LNCAP (cell line): ENCODE data around the gene MOV10L1.

Experiments
- CTCF ChIP-seq: fragments of 450-650 bp; IDR thresholded peaks from 2 replicates; pipeline ENCODE4 v1.5.1; 2017; ENCODE audit warnings: mild to moderate bottlenecking

MOV10L1 gene

GRCh38 chr22:50146439-50147238 lies 56.8 kb downstream of the MOV10L1 start:
- peak; percentile 58 for TF ChIP-seq CTCF

DNA sequence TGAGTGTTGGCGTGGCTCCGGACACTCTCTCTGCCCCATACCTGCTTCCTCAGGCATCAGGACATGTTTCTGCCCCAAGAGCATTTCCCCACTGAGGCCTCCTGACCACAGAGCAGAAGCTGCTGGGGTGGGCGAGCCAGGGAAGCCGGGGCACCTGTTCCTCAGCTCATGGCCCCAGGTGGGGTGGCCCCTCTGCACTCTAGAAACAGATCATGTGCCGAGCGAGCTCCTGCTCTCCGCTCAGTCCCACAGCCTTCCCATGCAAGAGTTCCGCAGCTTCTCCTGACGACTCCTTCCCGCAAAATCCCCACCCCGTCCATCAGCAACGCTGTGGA lies 58.3 kb downstream of the MOV10L1 start:
- no peak for TF ChIP-seq CTCF

GRCh38 chr22:50148991-50149721 lies 59.4 kb downstream of the MOV10L1 start:
- peak; percentile 92 for TF ChIP-seq CTCF

GRCh38 chr22:50150161-50151129 lies 60.6 kb downstream of the MOV10L1 start:
- no peak for TF ChIP-seq CTCF

DNA sequence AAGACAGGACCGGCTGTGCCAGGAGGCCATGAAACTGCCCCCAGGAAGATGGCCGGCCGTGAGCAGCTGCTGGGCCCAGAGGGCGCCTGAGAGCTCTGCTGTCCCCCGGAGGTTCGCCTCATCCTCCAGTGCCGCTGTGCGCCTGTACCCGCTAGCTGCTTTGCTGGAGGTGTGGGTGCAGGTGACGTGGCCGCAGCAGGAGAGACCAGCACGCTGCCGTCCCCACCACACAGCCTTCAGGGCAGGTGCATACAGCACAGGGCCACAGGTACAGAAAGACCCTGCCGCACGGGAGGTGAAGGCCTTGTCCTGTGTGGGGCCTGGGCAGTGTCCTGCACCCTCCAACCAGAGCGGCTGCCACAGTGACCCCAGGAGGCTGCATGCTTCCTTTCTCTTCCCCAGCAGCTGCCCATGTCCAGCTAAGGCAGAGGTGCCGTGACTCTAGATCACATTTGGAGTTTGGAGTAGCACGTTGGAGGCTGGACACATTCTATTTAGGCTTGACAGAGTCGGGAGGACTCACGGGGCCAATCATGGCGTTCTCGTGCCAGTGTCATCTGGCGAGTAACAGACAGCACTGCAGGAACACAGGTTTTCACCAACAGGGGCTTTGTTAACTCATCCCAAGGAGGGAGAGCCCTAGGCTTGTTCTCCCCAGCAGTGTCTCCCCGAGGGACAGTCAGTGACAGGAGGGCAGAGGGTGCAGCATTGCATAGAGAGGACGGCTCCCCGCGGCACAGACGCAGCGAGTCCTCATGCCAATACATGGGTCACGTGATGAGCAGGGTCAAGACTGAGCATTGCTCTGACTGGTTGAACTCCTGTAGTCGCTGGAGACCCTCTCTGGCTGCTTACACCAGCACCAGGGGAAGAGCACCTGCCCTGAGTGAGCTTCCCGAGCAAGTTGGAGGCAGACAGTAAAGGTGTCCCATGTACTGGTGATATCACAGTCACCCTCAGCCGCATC lies 62.0 kb downstream of the MOV10L1 start:
- no peak for TF ChIP-seq CTCF

DNA sequence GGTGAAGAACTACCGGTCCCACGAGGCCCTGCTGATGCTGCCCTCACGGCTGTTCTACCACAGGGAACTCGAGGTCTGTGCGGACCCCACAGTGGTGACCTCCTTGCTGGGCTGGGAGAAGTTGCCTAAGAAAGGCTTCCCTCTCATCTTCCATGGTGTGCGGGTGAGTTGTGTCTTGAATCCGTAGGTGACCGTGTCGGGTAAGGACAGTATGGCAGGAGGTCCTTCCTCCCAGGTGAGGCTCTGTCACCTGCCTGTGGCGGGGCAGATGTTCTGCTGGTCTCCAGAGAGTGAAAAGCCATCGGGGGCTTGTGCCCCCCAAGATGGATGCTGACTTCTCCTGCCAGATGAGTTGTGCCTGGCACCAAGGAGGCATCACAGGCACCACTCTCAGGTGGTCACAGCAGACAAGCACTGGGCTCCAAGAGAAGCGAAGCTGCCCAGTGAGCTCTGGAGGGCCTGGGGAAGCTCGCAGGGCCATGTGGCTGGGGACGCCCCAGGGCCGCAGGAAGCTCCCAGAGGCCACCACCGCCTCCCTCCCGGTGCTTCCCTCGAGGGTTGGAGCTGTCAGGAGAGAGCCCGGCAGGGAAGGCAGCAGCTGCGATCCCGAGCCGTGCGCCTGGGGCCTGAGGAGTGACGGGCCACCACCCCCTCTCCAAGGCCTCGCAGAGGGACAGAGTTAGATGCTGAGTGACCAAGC lies 63.4 kb downstream of the MOV10L1 start:
- TF ChIP-seq CTCF = no peak
